ENCODE measurements around the gene ENO1. TPM values are rescaled to one million over a fixed set of nuclear protein-coding genes. Genes with fewer than 3 reads are reported as not detected.

The ENO1 gene
- total RNA-seq, 1 experiment from 2014 or later = 2,334 TPM

- intact Hi-C loops (cut with micrococcal nuclease) = no loop called here
- RAD21 ChIA-PET (ENCODE audit: low non-redundant PET in 1 of 2, low total read pairs in 2 of 2, uncharacterized antibody in 2 of 2, unreplicated experiment in 2 of 2) = no interaction called here
- POLR2A ChIA-PET = interaction anchor here (0.9 to 3.3 kb wide), 3 partner anchors 23 to 29 kb away, joined by 3 to 10 read pairs (median 3); partner anchors contain the start of gene ENO1
- H3K9ac ChIP-seq (ENCODE audit: low read length) = 0 out of 2 replicates have a peak overlapping the region, but pooled peaks have one; percentile 28
- peak overlapping the region; percentile 24 for H2AFZ ChIP-seq (ENCODE audit: low read depth, low read length, poor library complexity, severe bottlenecking)
- peaks cover 64 to 71% of the 10 kb centered on the region in 2 experiments for H3K4me1 ChIP-seq (ENCODE audit: control insufficient read depth in 1 of 2, insufficient read depth in 2 of 2, low read length in 2 of 2)
- H3K9me2 ChIP-seq (ENCODE audit: insufficient read depth) = no peaks in the 10 kb centered on the region
- CTCF ChIA-PET = no interaction called here
- TF ChIP-seq FOSL1 (IDR thresholded peaks at IDR 0.05; ENCODE audit: low read depth) (peak; percentile 34; the same call in 1 of the 2 replicates), RAD21 (IDR thresholded peaks at IDR 0.05; ENCODE audit: low read depth) (peak; percentile 63), EZH2phosphoT487 (IDR thresholded peaks at IDR 0.05; ENCODE audit: borderline replicate concordance) (no peak), MAX (IDR thresholded peaks at IDR 0.05) (no peak; the same call in 1 of the 2 replicates), ZBTB33 (IDR thresholded peaks at IDR 0.05; ENCODE audit: extremely low read depth, insufficient replicate concordance, low read length) (no peak), EGR1 (IDR thresholded peaks at IDR 0.05; ENCODE audit: low read depth) (peak; percentile 66), POLR2A (IDR thresholded peaks at IDR 0.05; ENCODE audit: borderline replicate concordance, extremely low read depth, insufficient read depth, insufficient read length) (no peak), ATF3 (IDR thresholded peaks at IDR 0.05) (no peak), SRF (IDR thresholded peaks at IDR 0.05; ENCODE audit: low read depth) (no peak), JUND (IDR thresholded peaks at IDR 0.05) (peak; percentile 23; the same call in 1 of the 2 replicates), POLR2AphosphoS5 (IDR thresholded peaks at IDR 0.05; ENCODE audit: low read depth, low read length) (no peak)
- peak overlapping the region; percentile 54 for H3K4me2 ChIP-seq (ENCODE audit: low read length)
- no peaks in the 10 kb centered on the region for H3K36me3 ChIP-seq (ENCODE audit: control insufficient read depth in 1 of 2, insufficient read depth in 2 of 2, low read length in 2 of 2)
- H4K20me1 ChIP-seq (ENCODE audit: insufficient read depth) = no peaks in the 10 kb centered on the region
- no peak for DNase-seq (ENCODE audit: low read depth, low spot score)
- ATAC-seq = peak; percentile 23
- no TSS peak for BruUV-seq (replicated peaks)
- H3K4me3 ChIP-seq (replicated peaks in 1 of 2; ENCODE audit: low read depth in 1 of 2, low read length in 2 of 2) = peak overlapping the region in 1 of 2 experiments; percentile 3; a peak in 1 of 4 replicates
- no peaks in the 10 kb centered on the region for H3K79me2 ChIP-seq (ENCODE audit: insufficient read depth, low read length)
- no peaks in the 10 kb centered on the region for H3K27me3 ChIP-seq (ENCODE audit: insufficient read depth, low read length)
- no peaks in the 10 kb centered on the region for H3K9me3 ChIP-seq (ENCODE audit: control insufficient read depth in 1 of 2, insufficient read depth in 1 of 2, low read depth in 1 of 2, low read length in 2 of 2)
- peak overlapping the region; percentile 60 for H3K27ac ChIP-seq (ENCODE audit: low read depth, low read length)
Measured at GRCh38 chr1:8903410-8903809, 24.9 kb upstream of the ENO1 start.

Data from HCT116 (cell line).